Measurements from ENCODE around the gene GNB1L. TPM values are rescaled to one million over a fixed set of nuclear protein-coding genes. Genes with fewer than 3 reads are reported as not detected.

The GNB1L gene
- total RNA-seq, 1 donor from 2014 or later = 11.5 TPM

DNA sequence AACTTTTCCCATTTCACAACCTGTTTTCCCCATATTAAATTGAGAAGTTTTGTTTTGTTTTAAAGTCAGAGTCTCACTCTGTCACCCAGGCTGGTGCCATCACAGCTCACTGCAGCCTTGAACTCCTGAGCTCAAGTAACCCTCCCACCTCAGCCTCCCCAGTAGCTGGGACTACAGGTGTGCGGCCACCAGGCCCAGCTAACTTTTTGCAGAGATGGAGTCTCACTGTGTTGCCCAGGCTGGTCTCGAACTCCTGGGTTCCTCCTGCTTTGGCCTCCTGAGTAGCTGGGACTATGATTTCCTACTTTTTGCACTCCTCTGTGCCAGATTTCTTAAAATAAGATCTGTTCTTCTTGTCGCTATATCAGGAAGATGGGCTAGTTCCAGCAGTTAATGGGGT, 44.9 kb downstream of the GNB1L start:
- no peak for TF ChIP-seq CTCF (conservative IDR thresholded peaks at IDR 0.05; ENCODE audit: low read depth, low read length)
- DNase-seq (ENCODE audit: low read depth) = no peak
- H3K4me3 ChIP-seq (ENCODE audit: low read depth, low read length) = no peak overlapping the region

DNA sequence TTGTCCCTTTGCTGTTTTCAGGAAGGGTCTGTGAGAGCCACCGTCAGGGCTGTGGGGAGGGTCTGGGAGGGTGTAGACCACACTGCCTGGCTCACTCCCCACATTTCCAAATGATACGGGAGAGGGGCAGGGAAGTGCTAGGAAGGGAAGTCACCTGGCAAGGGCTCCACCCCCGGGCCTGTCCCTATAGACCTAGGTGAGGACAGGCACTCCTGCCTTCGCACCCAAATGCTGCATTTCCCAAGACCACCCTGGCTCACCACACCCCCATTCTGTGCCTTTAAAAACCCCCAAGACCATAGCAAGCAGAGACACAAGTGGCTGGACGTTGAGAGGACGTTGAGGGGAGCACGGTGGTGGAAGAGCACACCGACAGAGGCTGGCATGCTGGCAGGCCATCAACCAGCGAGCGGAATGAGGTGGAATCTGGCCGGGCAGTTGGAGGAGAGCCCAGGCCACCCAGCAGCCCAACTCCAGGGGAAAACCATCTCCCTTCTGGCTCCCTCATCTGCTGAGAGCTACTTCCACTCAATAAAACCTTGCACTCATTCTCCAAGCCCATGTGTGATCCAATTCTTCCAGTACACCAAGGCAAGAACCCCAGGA, 45.7 kb downstream of the GNB1L start:
- TF ChIP-seq CTCF (conservative IDR thresholded peaks at IDR 0.05; ENCODE audit: low read depth, low read length) = no peak
- DNase-seq (ENCODE audit: low read depth) = no peak
- no peak overlapping the region for H3K4me3 ChIP-seq (ENCODE audit: low read depth, low read length)

- DNase-seq (ENCODE audit: low read depth) = no peak
- no peak for TF ChIP-seq CTCF (conservative IDR thresholded peaks at IDR 0.05; ENCODE audit: low read depth, low read length)
Observed at GRCh38 chr22:19807914-19808872, 46.5 kb downstream of the GNB1L start.

GRCh38 chr22:19807161-19807913, 47.3 kb downstream of the GNB1L start:
- no peak for DNase-seq (ENCODE audit: low read depth)
- TF ChIP-seq CTCF (conservative IDR thresholded peaks at IDR 0.05; ENCODE audit: low read depth, low read length) = no peak
- H3K4me3 ChIP-seq (ENCODE audit: low read depth, low read length) = no peak overlapping the region

More at GRCh38 chr22:19807914-19808872, 46.5 kb downstream of the GNB1L start:
- no peak overlapping the region for H3K4me3 ChIP-seq (ENCODE audit: low read depth, low read length)

- no peak for DNase-seq (ENCODE audit: low read depth)
- H3K4me3 ChIP-seq (ENCODE audit: low read depth, low read length) = no peak overlapping the region
- no peak for TF ChIP-seq CTCF (conservative IDR thresholded peaks at IDR 0.05; ENCODE audit: low read depth, low read length)
Observed at GRCh38 chr22:19806213-19807160, 48.2 kb downstream of the GNB1L start.

- DNase-seq (ENCODE audit: low read depth) = no peak
- no peak for TF ChIP-seq CTCF (conservative IDR thresholded peaks at IDR 0.05; ENCODE audit: low read depth, low read length)
Observed at GRCh38 chr22:19805821-19806212, 48.9 kb downstream of the GNB1L start.

More at GRCh38 chr22:19805821-19806212, 48.9 kb downstream of the GNB1L start:
- H3K4me3 ChIP-seq (ENCODE audit: low read depth, low read length) = no peak overlapping the region
